GM12875 (cell line): ENCODE measurements around the gene POU2AF2.
A peak's percentile ranks its signal among the peaks of the same experiment; 100 is the strongest.

ENCODE experiments used
- H3K4me3 ChIP-seq: one replicate; pipeline ENCODE4 v1.5.1; 2011; ENCODE audit warnings: low read depth, low read length, control low read depth
- CTCF ChIP-seq: IDR thresholded peaks from 2 replicates; pipeline ENCODE4 v1.5.1; 2011; ENCODE audit warnings: low read depth, mild to moderate bottlenecking, control low read depth, inconsistent platforms, low read length, moderate library complexity, borderline replicate concordance; ENCODE audit not compliant: insufficient read depth

The POU2AF2 gene

GRCh38 chr11:111301842-111302118, 56.3 kb downstream of the POU2AF2 start:
- no peak for TF ChIP-seq CTCF

GRCh38 chr11:111302298-111302697, 56.8 kb downstream of the POU2AF2 start:
- H3K4me3 ChIP-seq = no peak overlapping the region
- TF ChIP-seq CTCF = no peak

More at GRCh38 chr11:111301842-111302118, 56.3 kb downstream of the POU2AF2 start:
- no peak overlapping the region for H3K4me3 ChIP-seq

DNA sequence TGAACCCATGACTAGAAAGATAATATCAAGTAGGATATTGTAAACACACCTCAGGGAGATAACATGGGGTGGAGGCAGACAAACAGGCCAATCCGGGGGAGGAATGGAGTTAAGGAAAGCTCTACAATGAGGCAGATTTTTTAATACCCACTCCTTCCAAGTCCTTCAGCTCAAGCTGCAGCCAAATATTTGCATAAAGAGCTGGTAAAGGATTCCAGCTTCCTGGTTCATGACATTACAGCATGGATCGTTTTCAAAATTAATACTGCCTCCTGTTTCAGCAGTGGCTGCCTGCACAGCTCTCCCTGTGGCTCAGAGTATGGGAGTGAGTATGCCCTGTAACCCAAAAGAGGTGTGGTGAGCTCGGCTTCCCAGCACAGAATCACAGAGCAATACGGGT, 57.9 kb downstream of the POU2AF2 start:
- no peak overlapping the region for H3K4me3 ChIP-seq
- TF ChIP-seq CTCF = no peak

- H3K4me3 ChIP-seq = no peak overlapping the region
- no peak for TF ChIP-seq CTCF
These were observed 59.8 kb downstream of the POU2AF2 start for GRCh38 chr11:111305162-111305802.

DNA sequence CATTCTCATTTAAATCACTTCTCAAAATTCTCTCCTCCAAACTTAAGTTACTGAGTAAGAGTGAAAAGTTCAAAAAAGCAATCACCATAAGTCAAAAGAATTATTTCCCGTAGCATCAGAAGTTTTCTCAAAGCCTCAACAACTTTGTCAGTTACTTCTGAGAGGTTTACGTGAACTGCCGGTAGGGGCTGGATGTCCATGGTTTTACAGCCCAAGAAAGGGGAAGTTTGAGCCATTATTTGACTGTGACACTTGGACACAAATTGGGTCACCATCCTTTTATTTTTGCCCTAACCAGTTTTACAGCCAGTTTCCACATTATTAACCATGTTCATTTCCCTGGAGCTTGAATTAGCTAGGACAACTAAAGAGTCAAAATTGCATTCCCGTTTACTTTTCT, 60.4 kb downstream of the POU2AF2 start:
- 0 out of 2 replicates have a peak, but pooled peaks have one; percentile 4 for TF ChIP-seq CTCF
- no peak overlapping the region for H3K4me3 ChIP-seq

DNA sequence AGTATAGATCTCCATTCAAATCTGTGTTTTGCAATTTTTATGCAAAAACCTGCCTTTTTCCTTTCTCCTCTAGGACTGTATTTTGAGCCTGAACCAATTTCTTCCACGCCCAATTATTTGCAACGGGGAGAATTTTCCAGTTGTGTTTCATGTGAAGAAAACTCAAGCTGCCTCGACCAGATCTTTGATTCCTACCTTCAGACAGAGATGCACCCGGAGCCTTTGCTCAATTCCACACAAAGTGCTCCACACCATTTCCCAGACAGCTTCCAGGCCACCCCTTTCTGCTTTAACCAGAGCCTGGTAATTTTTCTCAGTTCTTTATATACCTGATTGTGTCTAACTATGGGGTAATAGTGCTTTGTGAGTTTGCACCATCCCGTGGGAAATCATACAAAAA, 60.8 kb downstream of the POU2AF2 start:
- H3K4me3 ChIP-seq = no peak overlapping the region
- no peak for TF ChIP-seq CTCF

DNA sequence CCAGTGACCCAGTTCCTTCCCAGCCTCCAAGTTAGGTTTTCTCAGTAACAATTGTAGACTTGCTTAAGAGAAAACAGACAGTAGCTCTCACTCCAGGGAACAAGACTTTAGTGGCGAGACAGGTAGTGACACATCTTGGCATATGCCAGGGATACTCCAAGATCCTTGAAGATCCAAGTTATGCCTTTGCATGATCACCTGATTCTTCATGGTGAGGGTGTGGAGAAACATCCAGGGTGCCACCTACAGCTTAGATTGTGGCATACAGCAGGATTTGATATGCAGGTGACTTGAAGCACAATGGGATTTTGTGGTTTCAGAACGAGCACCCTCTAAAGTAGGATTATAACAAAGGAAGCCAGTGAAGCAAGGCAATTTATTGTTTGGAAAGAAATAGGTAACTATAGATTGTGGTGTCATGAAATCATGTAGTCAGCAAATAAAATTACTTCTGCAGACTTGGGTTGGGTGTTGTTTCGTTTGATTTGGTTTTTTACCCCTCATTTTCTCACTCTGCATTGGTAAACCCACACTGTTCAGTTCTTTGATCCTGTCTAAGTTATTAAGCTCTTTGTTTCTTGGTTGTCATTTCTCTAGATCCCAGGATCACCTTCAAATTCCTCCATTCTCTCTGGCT, 62.1 kb downstream of the POU2AF2 start:
- H3K4me3 ChIP-seq = no peak overlapping the region

More for the DNA sequence above, 62.1 kb downstream of the POU2AF2 start:
- no peak for TF ChIP-seq CTCF
